Sciatic nerve (tissue), 2 donors: ENCODE results near the gene CA12. TPM values are rescaled to one million over a fixed set of nuclear protein-coding genes. Genes with fewer than 3 reads are reported as not detected.
"Not testable (repeated sequence)": the region's sequence is repeated elsewhere in the genome, so short reads cannot be mapped to it uniquely, and the experiment has no call there.

Experiments used
- ATAC-seq: fragments of 200-7000 bp; cut with Tn5 transposase; one replicate; pipeline ENCODE4 v1.9.1; 2020; ENCODE audit warnings: mild to moderate bottlenecking, moderate library complexity
- DNase-seq: peaks from one replicate; pipeline ENCODE4 v3.0.0-alpha.2; 2020; ENCODE audit warnings: low spot score
- intact Hi-C: fragments of 100-400 bp; cut with DNase I; formaldehyde crosslinking; loops from one replicate; pipeline ENCODE4 v1.14.2; 2022
- total RNA-seq: library from RNA; stranded (reverse); fragmentation: NEBNext Ultra II Directional; extraction: Animal tissue kit (Norgen Biotek cat#: 25700); gene quantifications from one replicate; pipeline ENCODE4 v1.2.1, GENCODE V29; 2021
- donor health status: DM: no; HTN: no; CAD: no.
- donor health status: DM: no; HTN: no; CAD: no.

CA12 gene
- total RNA-seq, 1 donor from 2014 or later: 4.0 TPM

DNA sequence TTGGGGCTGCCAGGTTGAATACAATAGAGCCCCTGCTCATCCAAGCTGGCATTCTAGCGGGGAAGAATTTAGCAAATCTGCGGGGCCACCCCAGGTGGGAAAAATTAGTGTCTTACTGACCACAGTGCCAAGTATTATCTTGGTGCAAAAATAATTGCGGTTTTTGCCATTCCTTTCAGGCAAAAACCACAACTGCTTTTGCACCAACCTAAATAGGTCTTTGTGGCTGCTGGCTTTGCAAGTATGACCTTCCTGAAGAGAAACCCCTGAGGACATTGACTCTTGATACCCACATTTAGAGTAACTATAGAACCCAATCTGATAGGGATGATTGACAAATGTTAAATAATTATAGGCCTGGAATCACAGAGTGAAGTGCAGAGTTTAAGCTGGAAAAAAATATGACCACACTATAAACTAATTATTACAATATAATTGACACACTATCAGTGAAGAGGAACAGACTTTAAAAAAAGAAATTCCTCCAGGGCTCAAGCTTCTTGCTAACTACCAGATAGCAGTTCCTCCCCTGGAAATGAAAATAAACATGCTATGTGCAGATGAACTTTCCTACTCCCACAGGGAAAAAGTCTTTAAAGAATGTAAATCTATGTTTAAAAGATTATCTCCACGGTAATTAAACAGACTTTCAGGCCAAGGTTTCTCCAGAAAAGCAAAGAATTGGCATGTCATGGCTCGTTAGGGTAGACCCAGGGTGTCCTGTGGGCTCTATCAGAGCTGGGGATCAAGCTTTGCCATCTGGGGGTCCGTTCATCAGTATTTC, 34.4 kb downstream of the CA12 start:
- intact Hi-C loops: no loop called here
- no peak for DNase-seq
- no peak for ATAC-seq

DNA sequence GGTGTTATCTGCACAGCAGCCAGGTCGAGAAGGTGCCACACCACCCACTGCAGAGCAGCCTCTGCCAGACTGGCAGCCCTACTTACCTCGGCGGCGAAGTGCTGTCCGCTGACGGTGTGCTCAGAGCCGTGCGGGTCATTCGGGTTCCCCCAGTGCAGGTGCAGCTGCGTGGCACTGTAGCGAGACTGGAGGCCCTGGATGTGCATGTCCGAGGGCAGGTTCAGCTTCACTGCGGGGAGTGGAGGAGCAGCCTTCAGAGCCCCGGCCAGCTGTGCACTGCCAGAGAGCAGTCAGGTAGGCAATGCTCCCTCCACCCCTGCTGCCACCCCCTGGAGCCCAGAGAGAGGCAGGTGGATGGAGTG, 36.3 kb downstream of the CA12 start:
- DNase-seq (no peak), ATAC-seq (no peak)
- intact Hi-C loops: no loop called here

DNA sequence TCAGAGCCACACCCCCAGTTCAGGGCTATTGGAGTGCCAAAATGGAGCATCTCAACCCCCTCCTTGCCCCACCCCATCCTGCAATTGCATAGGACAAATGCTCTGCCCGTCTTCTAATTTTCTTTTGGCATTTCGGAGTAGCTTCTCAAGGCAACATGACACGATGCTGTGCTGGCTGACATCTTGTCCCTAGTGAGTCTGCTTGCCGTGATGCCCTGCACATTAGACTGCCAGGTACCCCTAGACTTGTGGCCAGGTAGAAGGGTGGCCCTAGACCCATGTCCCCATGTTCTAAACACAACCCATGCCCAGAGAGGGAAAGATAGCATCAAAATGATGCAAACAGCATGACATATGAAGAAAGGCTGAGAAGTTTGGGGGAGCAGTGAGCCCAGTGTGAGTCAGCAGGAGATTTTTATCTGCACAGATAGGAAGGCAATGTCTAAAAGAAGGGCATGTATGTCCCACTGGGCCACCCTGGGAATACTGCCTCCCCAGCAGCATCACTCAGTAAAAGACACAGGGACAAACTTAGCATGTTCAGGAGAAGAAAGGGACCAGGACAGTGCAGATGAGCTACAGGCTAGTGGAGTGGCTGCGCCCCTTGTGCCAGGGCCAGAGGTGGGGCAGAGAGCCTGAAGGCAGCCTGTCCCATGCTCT, 36.8 kb downstream of the CA12 start:
- DNase-seq (no peak), ATAC-seq (no peak)
- intact Hi-C loops: no loop called here

DNA sequence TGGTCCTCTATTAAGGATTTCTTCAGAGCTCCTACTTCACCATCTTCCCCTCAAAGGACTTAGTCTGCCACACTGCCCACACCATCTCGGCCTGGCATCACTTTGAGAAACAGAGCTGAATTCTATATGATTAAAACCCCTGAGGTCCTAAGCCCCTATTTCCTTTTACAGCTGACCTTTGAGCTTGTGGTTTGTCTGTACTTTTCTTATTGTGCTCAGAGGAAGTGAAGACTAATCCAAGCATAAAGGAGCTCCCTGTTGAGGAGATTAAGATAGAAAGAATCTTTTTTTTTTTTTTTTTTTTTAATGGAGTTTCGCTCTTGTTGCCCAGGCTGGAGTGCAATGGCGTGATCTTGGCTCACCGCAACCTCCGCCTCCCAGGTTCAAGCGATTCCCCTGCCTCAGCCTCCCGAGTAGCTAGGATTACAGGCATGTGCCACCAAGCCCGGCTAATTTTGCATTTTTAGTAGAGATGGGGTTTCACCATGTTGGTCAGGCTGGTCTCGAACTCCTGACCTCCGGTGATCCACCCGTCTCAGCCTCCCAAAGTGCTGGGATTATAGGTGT, 38.6 kb downstream of the CA12 start:
- intact Hi-C loops, ATAC-seq, DNase-seq: not testable (repeated sequence)

DNA sequence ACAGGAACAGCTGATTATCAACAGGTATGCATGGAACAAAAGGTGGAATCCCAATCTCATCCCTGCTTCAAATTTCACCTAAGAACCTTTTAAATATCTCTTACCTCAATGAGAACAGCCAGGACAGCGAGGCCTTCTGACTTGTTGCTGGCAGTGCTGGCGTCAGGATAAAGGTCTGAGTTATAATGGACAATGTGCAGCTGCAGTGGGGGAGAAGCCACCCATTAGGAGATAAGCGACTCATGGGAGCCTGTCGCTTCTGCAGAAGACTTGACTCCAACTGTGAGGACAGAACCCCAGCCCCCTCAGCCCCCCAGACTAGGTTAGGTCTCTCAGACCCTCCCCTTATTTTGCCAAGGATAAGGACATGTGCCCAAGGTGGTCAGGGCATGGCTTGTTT, 39.7 kb downstream of the CA12 start:
- ATAC-seq (no peak), DNase-seq (no peak)
- intact Hi-C loops: no loop called here

DNA sequence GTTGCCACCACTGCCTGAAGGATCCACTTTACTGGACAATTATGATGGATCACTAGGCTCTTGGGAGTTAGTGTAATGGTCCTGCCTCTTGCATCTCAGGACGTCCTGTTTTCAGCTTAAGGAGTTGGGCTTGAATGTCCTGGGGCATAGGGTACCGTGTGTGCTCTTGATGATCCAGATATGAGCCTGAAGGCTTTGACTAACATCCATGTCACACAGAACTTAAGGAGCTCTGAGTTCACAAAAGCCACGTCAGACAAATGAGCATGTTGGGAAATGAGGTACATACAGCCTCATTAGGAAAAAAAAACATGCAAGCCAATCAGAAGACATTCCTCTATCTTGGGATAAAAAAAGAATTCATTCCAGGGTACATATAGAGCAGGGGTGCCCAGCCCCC, 40.8 kb downstream of the CA12 start:
- no peak for DNase-seq
- intact Hi-C loops: no loop called here
- no peak for ATAC-seq

DNA sequence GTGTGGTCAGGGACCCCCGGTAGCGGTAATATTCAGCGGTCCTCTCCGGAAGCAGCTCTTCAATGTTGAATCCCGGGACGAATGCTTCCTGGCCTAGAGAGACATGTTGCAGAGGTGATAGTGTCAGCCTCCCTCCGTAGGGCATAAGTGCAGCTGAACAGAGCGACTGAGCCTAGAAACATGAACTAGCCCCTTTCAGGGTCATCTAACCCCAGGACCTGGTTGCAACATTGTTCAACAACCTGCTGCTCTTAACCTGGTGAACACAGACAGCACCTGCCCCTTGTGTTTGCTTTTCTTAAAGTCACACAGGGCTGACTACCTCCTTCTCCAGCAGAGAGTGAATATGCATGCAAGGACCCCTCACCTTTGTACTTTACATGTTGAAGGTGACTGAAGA, 41.3 kb downstream of the CA12 start:
- intact Hi-C loops: no loop called here

DNA sequence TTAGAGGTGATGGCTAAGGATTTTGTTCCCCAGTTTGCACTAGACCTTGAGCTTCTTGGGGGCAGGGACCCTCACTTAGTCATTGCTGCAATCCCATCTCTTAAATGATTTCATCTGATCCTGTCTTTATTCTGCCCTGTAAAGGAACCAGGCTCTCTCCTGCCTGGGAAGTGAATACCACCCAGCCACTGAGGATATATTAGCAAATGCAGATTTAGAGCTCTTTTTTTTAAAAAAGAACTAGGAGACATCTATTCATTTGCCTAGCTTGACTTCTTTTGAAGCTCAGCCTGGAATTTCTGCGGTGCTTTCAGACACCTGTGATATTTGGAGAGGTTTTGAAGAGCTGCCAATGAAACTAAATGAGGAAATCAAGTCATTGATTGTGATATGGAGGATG, 41.8 kb downstream of the CA12 start:
- ATAC-seq: no peak

More for the DNA sequence above, 41.3 kb downstream of the CA12 start:
- DNase-seq: no peak
- ATAC-seq: no peak

DNA sequence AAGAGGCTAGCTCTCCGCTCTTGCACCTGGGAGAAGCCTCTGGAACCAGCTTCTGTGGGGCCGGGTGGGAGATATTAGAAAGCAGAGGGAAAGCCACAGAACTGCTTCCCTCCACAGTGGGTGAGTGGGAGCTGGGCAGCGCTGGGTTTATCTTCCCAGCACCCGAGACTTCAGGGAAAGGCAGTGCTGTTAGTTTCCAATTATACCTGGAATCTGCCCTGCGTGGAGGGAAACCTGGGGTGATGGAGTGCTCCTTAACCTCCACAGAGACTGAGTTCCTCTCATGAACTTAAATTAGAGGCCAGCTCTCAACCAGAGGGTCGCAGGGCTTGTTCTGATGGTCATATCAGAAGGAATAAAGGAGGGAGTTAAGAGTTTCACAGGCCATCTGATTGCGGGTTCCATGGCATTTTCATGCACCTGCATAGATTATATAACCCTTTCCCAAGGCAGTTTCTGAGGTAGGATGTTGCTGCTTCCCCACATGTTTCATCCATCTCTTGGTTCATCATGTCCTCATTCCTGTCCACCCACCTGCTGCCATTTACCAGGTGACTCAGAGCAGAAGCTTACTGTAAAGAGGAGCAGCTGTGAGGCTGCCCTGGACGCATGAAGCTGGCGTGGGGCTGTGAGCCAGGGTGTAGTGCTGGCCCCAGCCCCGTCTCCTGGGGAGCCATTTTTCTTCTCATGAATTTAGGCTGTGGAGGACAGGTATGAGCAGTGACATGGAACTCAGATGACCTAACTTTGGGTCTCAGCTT, 42.5 kb downstream of the CA12 start:
- DNase-seq (no peak), ATAC-seq (no peak)
- intact Hi-C loops: no loop called here

More for the DNA sequence above, 41.8 kb downstream of the CA12 start:
- DNase-seq: no peak
- intact Hi-C loops: no loop called here

DNA sequence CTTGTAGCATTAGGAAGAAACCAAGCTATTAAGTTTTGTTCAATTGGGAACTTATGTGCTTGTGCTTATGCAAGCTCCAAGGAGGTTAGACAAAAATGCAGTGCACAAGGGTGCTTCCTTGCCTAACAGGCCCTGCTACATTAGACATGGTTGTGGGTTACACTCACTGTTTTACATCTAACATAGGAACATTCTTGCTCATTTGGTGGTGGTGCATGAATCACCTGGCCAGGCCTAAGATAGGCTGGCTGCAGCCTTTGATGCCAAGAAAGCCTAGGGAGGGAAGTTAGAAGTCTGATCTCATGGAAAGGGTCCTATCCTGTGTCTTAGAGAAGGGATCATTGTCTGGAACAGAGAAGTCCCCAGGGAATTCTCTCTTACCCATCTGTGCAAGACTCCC, 43.5 kb downstream of the CA12 start:
- intact Hi-C loops: no loop called here
- ATAC-seq: no peak
- no peak for DNase-seq

DNA sequence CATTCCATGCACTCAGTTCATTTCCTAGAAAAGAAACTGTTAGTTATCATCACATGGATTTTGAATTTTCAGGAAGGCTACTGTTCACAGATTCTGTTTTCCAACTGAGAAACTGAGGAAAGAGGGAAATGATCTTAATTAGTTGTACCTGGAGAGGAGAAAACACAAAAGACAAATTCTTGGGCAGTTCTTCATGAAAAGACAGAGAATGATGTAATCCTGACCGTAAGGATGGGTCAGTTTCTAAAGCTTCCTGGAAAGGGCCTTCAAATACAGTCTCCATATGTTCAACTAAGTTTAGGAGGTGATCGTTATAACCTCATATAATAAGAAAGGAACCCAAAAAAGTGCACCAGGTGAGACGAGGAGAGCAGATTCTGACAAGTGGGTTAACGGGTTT, 44.6 kb downstream of the CA12 start:
- no peak for ATAC-seq
- intact Hi-C loops: no loop called here
- no peak for DNase-seq

DNA sequence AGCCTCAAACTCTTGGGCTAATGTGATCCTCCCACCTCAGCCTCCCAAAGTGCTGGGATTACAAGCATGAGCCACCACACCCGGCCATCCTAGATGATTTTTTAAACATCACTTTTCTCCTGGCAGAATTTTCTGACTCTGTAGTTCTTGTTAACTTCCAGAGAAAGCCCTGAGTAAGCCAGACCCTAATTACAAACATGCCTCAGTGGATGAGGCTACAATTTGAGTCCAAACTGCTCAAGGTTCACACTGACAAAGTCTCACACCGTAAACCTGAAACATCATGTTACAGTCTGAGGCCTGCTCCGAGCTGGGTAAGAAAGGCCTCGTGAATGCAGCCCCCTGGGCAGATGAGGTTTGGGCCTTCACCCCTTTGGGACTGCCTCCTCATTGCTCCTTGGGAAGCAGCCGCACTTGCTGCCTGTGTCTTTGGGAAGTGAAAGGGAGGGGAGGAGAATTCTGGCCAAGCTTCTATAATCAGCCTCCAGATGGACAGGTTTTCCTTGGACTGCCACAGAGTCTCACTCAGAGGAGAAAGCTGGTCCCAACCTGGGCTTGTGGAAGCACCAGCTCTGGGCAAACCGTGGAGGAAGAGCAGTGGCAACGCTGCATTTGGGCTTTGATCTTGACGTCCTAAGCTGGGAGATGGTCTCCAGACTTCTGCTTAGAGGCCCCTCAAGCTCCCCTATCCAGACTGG, 46.0 kb downstream of the CA12 start:
- no peak for DNase-seq
- intact Hi-C loops: no loop called here
- ATAC-seq: peak; percentile 51

DNA sequence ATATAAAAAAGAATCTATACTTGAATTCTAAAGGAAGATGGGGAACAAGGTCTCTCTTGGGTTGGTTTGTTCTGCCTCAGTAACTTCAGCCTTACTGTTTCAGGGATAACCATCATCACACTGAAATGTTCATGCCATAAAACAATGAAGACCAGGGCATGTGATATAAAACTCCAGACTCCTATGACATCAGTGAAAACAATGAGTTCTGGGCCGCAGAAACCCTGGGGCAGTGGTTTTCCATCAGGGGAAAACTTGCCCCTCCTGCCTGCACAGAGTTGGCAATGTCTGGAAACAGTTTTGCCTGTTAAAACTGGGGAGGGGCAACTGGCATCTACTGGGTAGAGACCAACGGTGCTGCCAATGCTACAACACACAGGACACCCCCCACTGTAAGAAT, 46.8 kb downstream of the CA12 start:
- DNase-seq: no peak
- no peak for ATAC-seq
- intact Hi-C loops: no loop called here

DNA sequence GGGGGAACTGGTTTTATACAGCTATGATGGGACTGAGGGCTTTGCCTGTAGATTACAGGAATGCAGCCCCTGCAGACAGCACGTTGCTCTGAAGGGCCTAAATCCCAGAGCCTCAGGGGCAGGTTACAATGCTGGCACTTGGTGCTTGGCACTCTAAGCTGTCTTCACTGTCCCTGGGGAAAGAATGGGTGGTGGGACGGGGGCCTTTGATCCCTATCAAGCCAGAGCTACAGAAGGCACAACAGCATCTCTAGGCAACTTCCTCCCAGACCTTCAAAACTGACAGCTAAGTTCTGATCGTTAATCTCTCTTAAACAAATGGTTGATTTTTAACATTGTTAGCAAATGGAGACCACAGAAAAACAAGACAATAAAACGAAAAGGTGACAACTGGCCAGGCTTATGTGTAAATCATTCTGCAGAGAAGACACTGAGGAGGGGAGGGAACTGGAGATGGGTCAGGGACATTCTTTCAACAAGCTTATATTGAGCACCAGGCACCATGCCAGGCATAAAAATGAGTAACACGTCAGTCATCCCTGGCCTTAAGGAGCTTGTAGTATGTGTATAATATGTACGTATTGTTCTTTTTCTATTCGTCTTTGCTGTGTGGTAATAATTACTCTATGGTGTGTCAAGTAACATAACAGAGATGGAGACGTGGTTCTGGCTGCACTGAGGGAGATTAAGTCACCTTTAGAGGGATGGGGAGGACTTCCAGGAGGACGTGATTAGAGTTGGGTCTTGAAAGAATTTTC, 49.1 kb downstream of the CA12 start:
- no peak for DNase-seq
- ATAC-seq: no peak

DNA sequence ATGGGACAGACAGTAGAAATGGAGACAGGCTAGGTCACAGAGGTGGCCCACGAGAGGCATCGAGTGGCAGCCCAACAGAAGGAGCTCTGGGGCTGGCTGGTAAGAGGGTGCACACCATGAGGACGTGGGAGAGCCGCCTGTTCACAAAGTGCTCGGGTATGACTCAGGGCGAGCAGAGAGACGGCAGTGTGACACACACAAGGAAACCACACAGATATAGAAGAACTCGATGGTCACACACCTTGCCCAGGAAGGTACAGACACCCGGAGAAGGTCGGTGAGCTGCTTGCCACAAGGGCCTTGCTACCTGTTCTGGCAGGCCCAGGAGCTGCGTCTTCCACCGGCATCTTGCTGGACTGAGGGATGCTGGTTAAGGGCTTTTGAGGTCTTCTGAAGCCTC, 50.2 kb downstream of the CA12 start:
- no peak for DNase-seq
- intact Hi-C loops: no loop called here
- no peak for ATAC-seq

More for the DNA sequence above, 49.1 kb downstream of the CA12 start:
- intact Hi-C loops: no loop called here

DNA sequence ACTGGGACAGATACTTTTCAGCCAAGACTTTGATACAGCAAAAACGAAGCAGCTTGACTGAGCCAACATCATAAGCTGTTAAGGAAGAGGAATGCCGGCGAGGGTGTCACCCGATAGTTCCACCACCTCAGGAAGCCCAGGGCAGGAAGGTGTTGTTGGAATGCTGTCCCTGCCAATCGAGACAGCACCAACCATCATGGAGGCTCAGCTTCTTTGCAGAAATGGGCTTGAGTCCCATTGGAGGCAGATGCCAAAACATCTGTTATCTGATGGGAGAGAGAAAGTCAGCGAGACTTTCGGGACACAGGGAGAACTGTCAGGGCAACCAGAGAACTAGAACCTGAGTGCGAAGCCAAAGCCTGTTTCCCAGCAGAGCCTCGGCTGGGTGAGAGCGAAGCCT, 50.7 kb downstream of the CA12 start:
- ATAC-seq: no peak
- intact Hi-C loops: no loop called here
- DNase-seq: no peak

DNA sequence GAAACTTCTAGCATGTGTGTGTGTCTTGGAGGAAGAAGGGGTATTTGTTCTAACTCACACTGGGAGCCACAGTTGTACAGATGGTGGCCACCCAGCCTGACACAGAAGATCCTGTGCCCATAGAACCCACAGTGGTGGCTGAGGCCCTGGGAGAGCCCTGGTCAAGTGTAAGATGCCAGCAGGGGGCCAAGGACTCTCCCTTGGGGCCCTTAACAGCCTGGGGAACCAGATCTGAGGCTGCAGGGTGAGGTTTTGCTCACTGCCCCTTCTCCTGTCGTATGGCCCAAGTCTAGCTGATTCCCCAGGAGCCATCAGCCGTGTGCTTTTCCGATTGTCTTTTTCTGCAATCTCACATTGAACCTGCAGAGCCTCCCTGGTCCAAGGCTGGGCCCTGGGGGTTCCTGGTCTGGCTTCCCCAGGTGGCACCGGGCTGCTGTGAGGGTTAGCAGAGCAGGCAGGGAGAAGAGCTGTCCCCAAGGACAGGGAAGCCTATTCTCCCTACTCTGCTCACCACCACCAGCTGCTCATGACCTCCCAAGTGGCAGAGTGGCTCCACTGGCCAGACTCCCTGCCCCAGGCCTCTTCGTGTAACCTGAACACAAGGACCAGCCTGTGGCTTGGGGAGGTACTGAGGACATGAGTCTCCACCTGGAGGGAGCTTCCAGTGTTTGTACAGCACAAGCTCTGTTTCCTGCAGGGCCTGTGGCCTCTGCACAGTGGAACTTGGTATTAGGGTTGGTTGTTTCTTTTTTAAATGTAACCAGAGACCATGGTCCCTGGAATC, 51.9 kb downstream of the CA12 start:
- intact Hi-C loops: no loop called here
- no peak for ATAC-seq
- no peak for DNase-seq
